NCI-H526 (cell line): Measurements from ENCODE around the gene ELFN1.

ENCODE experiments used
- DNase-seq, 2 experiments: peaks; one replicate each; lab custom pipeline; 2025; lab: John Stamatoyannopoulos, UW

ELFN1 gene

DNA sequence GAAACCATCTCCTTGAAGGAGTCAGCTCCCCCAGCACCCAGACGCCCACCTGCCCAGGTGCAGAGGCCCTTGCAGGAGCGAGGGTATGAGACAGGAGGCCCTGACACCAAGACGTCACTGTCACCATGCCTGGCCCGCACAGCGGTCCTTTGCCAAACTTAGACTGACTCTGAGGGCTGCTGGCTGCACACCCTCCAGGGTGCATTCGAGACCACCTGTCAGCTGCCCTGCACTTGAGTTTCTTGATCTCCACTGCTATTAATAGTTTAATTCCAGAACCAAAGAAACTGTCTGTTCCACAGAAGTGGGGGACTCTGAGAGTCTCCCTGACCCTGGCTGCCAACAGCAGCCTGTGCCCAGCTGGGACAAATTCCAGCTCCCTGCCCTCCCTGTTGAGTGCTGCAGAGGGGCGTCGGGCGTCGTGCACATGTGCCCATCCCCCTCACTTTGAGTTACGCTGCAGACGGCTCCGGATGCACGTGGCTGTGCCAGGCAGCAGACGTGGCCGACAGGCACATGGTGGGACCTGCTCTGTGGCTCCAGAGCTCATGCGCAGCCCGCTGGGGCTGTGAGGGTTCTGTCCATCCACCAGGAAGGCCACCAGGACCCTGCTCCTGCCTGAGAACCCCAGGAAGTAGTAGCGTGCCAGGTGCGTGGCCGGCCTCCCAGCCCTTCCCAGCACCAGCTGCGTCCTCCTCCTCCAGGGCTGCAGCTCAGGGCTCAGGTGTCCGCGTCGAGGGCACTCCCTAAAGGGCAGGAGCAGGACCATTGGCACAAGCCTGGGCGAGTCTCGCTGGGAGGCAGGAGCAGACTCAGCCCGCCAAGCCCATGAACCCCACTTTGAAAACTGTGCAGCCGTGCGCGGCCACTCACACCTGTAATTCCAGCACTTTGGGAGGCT lies 24.8 kb downstream of the ELFN1 start:
- DNase-seq = no peak

DNA sequence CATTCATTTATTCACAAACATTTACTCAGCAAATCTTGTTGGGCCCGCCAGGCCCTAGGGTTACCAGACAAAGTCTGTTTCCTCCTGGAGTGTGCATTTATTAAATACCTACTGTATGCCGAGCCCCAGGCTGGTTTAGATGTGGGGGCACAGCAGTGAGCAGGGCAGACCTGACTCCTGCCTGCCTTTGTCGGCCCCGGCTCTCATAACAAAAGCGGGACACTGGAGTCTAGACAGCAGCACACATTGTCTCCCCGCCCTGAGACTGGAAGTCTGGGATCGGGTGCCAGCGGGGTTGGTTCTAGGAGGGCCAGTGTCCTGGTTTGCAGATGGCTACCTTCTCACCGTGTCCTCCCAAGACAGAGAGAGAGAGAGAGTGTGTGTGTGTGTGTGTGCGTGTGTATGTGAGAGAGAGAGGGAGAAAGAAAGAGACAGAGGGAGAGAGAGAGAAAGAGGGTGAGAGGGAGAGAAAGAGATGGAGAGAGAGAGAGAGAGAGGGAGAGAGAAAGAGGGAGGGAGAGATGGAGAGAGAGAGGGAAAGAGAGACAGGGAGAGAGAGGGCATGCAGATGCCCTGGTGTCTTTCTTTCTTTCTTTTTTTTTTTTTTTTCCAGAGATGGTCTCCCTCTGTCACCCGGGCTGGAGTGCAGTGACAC lies 25.9 kb downstream of the ELFN1 start:
- DNase-seq = no peak

DNA sequence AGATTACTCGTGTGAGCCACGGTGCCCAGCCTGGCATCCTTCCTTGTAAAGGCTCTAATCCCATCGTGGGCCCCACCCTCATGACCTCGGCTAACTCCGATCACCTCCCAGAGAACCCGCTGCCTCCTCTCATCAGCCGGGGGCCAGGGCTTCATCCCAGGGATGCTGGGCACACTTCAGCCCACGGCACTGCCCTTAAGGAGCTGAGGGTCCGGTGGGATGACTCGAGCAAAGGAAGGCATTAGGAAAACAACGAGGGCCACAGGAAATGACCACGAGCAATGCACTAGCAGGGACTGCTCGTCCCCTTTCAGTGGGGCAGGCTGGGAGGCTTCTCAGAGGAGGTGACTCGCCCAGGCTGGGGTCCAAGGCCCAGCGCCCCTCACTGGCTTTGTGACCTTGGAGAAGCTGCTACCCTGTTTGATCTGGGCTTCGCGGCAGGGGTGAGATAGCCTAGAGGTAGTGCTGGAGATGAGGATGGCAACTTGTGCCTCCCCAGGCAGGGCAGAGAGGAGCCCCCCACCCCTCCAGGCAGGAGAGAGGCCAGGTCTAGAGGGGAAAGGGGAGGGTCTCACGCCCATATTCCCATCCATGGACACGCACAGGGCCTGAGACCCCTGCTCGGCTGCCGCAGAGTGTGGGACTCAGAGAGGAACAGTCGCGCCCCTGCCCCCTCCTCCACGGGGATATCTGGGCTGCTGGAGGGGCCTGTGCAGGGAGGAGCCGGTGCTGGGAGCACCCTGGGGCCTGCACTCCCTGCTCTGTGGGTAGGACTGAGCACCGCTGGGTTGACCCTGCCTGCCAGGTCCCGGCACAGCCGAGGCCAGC lies 26.8 kb downstream of the ELFN1 start:
- DNase-seq = no peak

DNA sequence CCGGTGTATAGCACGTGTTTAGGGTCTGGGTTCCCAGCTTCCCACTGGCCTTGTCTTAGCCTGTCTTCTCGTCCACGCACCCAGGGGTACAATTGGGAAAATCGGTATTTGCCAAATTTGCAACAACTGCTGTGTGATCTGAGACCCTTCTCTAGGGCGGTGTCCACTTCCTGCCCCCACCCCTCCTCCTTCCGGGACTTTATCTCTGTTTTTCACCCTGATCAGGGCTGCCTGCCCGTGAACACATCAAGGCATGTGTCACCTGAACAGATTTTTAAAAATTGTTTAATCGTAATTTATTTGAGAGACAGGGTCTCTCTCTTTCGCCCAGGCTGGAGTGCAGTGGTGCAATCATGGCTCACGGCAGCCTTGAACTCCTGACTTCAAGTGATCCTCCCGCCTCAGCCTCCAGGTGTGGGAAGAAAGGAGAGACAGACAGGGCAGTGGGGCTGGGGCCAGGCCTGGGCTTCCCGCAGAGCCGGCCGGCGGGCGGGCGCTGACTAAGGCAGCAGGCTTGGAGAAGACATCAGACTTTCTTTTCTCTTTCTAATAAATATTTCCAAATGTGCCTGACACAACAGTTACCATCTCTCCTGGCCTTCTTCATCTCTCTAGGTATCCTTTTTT lies 27.5 kb downstream of the ELFN1 start:
- no peak for DNase-seq

DNA sequence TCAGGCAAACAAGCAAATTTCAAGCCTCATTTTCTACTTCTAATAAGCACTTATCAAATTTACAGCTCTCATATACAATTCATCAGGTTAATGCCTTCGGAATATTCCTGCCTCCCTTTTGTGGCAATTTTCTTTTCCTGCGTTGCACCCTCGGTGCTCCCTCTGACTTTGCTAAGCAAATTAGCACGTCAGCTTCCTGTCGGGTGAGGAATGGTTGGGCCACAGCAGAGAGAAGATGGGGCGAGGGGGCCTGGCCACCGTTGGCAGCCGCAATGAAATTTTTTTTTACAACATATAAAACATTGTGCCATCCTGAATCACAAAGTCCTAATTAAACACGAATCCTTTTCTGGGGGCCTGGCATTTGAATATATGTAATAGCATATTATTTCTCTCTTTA lies 28.1 kb downstream of the ELFN1 start:
- DNase-seq = peak; percentile 49 to 64

DNA sequence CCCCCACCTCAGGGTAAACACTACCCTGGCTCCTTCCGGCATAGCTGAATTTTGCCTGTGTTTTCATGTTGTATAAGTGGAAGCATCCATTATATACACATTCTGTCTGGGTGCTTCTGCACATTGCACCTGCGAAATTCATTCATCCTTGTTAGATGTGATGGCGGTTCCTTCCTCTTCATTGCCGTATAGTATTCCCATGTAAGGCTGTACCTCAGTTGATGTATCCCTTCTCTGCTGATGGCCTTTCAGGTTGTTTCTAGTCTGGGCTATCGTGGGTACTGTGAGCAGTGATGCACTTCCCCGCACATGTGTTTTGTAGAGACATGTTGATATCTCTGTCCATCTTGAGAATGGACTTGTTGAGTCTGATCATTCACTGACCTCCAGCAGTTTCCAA lies 28.9 kb downstream of the ELFN1 start:
- no peak for DNase-seq

DNA sequence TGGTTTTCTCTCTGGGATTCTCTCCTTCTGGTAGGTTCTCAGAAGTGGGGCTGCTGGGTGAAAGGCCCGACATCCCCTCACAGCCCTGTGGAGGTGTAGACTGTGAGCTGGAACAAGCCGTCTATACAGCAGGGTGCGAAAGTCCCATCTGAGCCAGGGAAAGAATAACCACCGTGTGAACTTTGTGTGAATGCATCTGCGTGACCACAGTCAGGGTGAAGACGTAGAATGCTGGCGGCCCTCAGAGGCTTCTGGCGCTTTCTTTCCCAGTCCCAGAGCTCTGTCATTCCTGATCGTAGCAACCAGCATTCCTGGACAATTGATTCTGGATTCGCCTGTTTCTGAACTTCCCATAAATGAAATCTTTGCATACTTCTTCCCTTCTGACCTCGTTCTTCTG lies 30.0 kb downstream of the ELFN1 start:
- DNase-seq = no peak

DNA sequence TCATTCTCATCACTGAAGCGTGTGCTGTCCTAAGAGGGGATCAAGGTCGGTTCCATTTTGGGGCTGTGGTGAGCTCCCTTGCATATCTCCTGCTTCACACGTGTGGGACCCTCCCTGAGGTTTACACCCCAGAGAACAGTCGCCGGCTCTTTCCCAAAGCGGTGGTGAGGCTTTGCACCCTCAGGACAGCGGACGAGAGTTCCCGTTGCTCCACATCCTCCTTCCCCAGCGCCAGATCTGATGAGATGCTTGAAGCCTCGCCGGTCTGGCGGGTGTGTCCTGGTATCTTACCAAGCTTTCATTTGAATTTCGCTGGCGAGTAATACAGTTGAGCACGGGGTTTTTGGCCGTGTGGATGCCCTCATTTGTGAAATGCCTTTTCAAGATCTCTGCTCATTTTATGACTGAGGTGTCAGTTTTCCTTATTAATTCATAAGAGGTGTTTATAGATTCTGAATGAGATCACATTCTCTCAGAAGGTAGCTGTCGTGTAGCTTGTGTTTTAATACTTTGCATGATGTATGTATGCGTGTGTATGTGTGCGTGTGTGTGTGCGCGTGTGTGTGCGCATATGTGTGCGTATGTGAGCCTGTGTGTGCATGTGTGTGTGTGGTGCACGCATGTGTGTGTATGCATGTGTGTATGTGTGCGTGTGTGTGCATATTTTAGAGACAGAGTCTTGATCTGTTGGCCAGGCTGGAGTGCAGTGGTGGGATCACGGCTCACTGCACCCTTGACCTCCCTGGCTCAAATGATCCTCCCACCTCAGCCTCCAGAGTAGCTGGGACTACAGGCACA lies 30.7 kb downstream of the ELFN1 start:
- DNase-seq = peak in 1 of 2 experiments; percentile 55

DNA sequence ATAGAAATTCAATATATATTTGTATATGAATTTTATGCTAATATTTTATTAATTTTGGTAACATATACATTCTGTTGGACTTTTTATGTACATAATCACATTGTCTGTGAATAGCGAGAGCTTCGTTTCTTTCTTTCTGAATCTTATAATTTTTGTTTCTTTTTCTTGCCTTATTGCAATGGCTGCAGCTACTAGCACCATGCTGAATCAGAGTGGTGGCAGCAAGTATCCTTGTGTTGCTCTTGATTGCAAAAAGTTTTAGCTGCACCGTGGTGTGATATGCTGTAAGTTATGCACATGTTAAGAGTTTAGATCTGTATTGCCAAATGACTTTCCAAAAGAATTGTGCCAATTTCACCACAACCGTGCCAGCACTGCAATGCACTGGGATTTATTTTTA lies 32.6 kb downstream of the ELFN1 start:
- DNase-seq = no peak

DNA sequence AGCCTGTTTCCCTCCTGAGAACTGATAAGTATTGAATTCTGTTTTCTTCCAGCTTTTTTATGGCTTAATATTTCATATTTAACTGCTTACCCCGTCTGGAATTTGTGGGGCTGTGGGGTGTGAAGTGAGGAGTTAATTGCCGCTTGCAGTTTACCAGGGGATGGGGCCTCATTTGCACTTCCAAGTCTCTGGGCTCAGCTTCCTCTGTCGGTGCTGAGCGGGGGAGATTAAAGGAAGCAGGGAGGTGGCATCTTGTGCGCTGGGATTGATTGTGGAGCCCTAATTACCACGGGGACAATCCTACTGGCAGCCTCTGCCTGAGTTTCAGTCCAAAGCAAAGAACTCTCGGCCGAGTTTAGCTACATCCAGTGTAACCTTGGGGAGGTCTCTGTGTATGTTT lies 33.4 kb downstream of the ELFN1 start:
- DNase-seq = no peak

DNA sequence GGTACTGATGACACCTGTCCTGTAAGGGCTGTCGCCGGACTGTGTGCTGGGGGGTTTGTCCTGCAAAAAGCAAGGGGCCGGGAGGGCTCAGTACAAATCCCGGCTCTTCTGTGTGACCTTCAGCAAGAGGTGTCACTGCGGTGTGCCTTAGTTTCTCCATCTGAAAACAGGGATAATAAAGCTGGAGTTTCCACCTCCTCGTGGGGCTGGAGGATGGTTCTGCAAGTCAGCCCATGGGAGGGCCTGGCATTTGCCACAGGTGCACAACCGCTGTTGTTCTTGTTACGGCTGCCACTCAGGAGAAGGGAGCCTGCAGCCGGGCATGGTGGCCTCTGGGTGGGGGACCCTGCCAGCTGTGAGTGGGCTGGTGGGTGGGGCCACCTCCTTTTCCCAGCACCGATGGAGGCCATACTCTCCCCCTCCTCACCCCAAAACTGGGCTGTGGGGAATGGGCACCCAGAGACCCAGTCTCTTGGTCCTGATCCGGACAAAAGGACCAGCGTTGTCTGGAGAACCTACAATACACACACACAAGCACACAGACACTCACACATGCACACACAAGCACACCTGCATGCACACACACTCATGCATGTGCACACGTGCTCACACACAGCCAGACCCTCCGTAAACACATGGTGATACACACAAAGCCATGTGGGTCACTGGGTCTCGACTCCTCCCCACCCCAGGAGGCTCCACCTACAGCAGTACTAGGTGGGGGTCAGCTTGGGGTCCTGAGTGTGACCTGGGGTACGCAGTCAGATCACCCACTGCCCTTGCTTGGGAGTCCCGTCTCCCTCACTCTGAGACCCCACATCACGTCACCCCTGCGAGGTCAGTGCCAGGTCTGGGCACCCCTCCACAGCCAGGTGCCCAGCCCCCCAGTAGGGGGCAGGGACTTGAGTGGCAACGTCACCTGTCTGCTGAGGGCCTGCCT lies 34.1 kb downstream of the ELFN1 start:
- no peak for DNase-seq

DNA sequence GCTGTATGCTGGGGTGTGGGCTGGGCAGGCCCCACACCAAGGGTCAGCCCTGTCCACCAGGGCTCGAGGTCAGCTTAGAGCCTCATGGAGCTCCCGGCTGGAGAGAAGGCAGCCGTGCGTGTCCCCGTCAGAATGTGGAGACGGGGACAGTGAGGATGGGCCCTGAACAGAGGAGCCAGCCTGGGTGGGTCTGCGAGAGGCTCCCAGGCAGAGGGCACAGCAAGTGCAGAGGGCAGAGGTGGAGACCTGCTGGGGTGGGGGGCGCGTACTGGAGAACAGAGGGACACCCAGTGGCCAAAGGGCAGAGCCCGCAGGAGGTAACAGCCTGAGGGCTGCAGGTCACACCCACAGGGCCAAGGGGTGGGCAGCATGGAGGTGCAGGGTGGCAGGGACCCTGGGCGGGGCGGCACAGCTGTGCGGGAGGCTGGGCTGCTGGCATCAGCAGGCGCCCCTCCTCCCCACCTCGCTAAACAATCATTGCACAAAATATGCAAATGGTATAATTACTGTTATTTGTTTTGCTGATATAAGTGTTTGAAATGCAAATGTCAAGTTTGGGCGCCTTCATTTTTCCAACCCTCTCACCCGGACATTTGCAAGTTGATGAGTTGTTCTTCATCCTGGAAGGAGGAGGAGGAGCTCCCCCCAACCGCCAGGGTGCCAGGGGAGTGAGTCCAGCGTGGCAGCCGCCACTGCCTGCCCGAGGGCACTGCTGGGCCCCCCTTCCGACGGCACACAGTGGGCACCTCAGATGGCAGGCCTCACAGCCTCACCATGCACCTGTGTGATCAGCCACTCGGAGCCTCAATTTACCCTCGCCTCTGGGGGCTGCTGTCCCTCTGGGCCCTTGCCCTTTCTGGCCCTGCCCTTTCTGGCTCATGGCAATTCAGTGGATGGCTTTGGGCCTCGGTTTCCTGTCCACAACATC lies 35.0 kb downstream of the ELFN1 start:
- peak; percentile 89 to 95 for DNase-seq

DNA sequence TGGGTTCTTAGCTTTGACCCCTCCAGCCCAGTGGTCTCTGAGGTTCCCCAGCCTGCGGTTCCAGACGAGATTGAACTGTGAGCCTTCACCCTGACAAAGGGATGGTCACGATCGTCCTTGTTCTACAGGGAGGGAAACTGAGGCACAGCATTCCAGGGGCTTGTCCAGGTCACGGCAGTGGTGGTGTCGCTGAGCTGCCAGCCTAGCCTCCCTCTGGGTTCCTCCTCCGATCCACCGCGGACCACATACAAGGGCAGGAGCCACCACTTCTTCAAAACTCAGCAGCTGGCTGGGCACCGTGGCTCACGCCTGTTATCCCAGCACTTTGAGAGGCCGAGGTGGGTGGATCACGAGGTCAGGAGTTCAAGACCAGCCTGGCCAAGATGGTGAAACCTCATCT lies 35.8 kb downstream of the ELFN1 start:
- no peak for DNase-seq

DNA sequence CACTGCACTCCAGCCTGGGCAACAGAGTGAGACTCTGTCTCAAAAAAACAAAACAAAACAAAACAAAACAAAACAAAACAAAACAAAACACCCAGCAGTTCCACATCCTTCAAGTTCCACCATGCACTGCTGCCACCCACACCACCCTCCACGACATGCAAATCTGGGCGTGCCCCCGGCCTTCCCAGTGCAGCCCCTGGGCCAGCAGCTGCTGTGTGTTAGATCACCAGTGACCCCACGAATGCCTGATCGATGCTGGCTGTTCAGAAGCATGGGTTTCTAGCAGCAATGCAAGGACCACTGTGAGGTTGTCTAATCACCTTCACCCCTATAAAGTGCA lies 36.3 kb downstream of the ELFN1 start:
- DNase-seq = no peak

DNA sequence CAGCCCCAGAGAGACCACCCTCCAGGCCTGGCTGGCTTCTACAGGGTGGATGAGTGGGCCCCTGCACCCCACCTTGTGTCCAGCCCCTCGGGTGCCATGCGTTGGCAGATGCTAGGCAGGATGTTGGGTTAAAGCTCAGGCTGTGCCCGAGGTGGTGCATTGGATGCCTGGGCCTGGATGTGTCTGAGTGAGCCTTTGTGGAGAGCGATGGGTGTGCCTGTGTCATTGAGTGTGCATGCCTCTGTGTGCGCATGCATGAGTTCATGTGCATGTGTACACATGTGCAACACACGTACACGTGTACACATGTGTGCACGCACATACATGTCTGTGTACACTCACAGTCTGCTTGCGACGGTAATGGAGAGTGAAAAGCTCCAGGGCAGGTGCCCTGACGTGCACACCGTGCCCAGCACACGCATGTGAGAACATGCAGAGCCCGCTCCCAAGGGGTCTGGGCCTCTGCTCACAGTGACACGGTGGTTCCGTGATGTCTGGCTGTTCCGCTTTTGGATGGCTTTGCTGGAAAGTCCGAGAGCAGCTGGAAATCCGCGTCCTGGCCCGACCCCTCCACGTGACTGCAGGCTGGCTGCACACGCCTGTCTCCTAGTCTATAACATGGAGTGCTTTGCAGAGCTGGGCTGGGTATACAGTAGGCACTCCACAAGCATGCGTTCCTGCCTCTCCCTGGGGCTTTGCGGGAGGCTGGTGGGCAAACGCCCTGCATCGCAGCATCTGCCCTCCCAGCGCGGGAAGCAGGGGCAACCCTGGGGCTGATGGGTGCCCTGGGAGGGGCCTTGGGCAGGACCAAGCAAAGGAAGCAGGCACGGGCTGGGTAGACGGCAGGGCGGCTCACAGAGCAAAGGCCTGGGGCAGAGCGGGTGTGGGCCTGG lies 36.9 kb downstream of the ELFN1 start:
- DNase-seq = peak in 1 of 2 experiments; percentile 55

DNA sequence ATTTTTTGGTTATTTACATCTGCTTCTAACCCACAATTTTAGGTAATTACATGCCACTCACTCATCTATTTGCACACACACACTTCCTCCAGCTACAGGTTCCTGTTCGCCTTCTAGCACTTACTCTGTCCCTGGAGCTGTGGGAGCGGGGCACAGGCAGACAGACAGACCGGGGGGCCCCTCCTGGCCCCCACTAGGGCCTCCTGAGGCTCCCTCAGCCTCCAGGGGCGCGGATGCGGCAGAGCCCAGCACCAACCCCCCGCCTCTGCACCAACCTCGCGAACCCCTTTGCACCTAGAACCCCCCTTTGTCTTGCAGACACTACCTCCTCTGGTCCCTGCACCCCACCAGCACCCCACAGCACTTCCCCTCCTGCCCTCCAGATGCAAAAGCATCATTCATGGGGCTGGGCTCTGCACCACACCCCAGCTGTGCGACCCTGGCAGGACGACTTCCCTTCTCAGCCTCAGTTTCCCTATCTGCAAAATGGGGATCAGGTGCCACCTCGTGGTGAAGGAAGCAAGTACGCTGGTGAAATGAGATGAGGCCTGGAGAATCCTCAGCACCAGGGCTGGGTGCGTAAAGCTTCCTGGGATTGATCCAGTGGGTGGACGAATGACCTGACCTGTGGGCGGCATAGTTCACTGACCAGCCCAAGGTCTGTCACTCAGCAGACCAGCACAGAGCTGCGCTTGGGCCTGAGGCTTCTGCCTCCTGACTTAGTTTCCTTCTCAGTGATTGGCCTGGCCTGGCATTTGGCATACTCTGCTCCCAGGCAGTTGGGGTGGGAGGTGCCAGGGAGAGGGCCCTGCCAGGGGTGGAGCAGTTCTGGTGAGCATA lies 37.9 kb downstream of the ELFN1 start:
- DNase-seq = no peak

DNA sequence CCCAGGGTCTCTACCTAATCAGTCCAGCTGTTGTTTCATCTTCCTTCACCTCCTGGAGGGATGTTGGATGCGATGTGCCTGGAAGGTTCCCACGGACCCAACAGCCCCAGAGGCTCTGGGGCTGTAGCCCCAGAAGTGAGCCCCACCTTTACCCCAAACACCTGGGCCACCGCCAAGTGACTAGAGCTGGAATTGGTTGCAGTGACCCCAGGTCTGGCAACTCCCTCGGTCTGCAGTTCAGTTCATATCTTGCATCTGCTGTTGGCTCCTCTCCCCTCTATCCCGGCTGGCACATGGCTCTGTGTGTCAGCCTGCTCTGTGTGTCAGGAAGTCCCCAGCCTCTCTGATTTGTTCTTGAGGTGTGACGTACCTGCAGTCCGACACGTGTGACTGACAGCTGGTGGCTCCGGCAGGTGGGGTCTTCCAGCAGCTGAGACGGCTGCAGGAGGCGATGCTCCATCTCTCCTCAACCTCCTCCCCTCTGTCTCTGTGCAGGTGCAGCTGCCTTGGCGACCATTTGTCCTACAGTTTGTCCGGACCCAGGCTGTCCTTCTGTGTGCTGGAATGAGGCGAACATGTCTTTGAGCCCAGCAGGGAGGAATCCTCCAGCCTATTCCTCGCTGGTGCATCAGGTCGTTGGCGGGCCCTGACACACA lies 38.6 kb downstream of the ELFN1 start:
- no peak for DNase-seq
